ENCODE data around the gene HNRNPA2B1.

- TF ChIP-seq ZC3H10 (CRISPR knock-in tag; IDR thresholded peaks at IDR 0.05) (no peak), ESRRG (CRISPR knock-in tag; IDR thresholded peaks at IDR 0.05) (no peak), PATZ1 (CRISPR knock-in tag; IDR thresholded peaks at IDR 0.05; ENCODE audit: borderline replicate concordance) (no peak), ARNTL (CRISPR knock-in tag; IDR thresholded peaks at IDR 0.05; ENCODE audit: borderline replicate concordance, low read depth) (no peak), ZNF8 (CRISPR knock-in tag; IDR thresholded peaks at IDR 0.05) (no peak), CSRNP3 (CRISPR knock-in tag; IDR thresholded peaks at IDR 0.05) (no peak), ZNF565 (CRISPR knock-in tag; conservative IDR thresholded peaks at IDR 0.05; ENCODE audit: low read depth) (no peak), POU6F1 (CRISPR knock-in tag; IDR thresholded peaks at IDR 0.05; ENCODE audit: borderline replicate concordance, low read depth) (no peak), ZFP3 (CRISPR knock-in tag; IDR thresholded peaks at IDR 0.05) (no peak), ZFP30 (CRISPR knock-in tag; IDR thresholded peaks at IDR 0.05) (no peak), TOX (CRISPR knock-in tag; IDR thresholded peaks at IDR 0.05; ENCODE audit: borderline replicate concordance) (no peak), OSR1 (CRISPR knock-in tag; IDR thresholded peaks at IDR 0.05) (no peak), CREB5 (CRISPR knock-in tag; IDR thresholded peaks at IDR 0.05; ENCODE audit: low read depth) (no peak)
Observed at GRCh38 chr7:26198133-26198780, 2.3 kb downstream of the HNRNPA2B1 start.
